Erythroblast (primary cell): ENCODE data around the gene FOXA1.

Experiments used
- DNase-seq, 2 experiments: peaks; one replicate each; lab custom pipeline; 2025; lab: John Stamatoyannopoulos, UW
- GATA1 ChIP-seq: IDR thresholded peaks from 2 replicates; pipeline ENCODE4 v1.6.1; 2011; ENCODE audit warnings: low read depth, mild to moderate bottlenecking, control low read depth, low read length, moderate library complexity
- POLR2A ChIP-seq: IDR thresholded peaks from 2 replicates; pipeline ENCODE4 v1.6.1; 2011; ENCODE audit warnings: mild to moderate bottlenecking, low read length

FOXA1 gene

DNA sequence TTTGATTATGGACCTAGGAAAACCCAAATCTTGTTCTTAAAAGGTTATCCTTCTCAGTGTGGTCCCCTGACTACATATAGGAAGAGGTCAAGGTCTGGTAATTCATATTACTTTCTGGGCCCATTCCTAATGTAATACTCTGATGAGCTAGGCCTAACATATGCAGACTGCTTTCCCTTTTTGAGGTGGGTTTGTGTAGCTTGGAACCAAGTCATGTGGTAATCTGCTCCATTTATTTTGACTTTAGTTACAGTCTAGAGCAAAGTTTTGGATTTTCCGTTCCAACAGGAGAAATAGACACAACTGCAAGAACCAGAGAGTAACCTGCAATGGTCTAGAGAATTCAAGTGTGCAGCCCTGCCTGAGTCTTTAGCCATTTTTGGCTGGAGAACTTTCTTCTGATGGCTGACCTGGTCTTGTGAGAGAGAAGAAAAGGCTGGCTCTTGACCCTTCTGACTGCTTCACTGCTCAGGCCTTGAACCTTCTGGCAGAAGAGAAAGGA, 22.9 kb upstream of the FOXA1 start:
- no peak for DNase-seq
- TF ChIP-seq POLR2A (no peak), GATA1 (no peak)

- TF ChIP-seq GATA1 (no peak), POLR2A (no peak)
- no peak for DNase-seq
Observed at GRCh38 chr14:37616853-37617252, 21.8 kb upstream of the FOXA1 start.

GRCh38 chr14:37615582-37616289, 20.7 kb upstream of the FOXA1 start:
- DNase-seq = no peak
- TF ChIP-seq GATA1 = no peak
- TF ChIP-seq POLR2A = no peak

GRCh38 chr14:37610945-37611523, 16.0 kb upstream of the FOXA1 start:
- DNase-seq = no peak
- TF ChIP-seq GATA1 (no peak), POLR2A (no peak)

DNA sequence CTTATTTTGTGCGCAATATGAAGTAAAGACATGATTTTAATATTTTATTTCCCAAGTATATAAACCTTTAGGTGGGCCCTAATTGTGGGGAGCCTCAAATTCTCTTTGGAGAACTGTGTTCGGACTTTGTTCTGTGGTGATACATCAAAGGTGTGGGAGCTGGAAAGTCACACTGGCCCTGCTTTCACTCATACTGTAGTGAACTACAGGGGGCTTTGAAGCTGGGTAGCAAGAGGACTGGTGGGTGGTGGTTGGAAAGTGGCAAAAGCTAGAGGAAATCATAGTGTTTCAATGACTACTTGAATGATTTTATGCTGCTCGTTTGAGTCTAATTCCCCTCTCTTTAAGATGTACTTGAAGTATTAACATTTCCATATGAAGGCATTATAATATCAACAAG, 13.6 kb upstream of the FOXA1 start:
- no peak for TF ChIP-seq GATA1
- TF ChIP-seq POLR2A = no peak
- no peak for DNase-seq

DNA sequence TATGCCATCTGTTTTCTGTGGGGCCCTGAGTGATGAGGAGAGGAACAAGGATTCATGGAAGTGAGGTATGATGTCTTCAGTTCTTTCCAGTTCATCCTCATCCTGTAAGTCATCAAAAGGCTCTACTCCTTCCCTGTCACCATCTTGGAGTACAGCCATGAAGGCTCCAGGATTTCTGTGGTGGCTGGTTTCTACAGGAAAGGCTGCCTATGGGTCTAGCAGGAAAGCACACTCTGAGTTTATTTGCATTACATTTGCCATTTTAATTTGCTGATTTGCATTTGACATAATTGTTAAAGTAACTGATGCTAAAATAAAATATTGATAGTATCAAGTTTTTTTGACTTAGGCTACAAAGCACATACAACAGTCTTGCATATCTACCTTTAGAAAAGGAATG, 11.6 kb upstream of the FOXA1 start:
- no peak for DNase-seq
- no peak for TF ChIP-seq GATA1
- no peak for TF ChIP-seq POLR2A

- TF ChIP-seq POLR2A (no peak), GATA1 (no peak)
- no peak for DNase-seq
Observed at GRCh38 chr14:37603688-37604251, 8.7 kb upstream of the FOXA1 start.

DNA sequence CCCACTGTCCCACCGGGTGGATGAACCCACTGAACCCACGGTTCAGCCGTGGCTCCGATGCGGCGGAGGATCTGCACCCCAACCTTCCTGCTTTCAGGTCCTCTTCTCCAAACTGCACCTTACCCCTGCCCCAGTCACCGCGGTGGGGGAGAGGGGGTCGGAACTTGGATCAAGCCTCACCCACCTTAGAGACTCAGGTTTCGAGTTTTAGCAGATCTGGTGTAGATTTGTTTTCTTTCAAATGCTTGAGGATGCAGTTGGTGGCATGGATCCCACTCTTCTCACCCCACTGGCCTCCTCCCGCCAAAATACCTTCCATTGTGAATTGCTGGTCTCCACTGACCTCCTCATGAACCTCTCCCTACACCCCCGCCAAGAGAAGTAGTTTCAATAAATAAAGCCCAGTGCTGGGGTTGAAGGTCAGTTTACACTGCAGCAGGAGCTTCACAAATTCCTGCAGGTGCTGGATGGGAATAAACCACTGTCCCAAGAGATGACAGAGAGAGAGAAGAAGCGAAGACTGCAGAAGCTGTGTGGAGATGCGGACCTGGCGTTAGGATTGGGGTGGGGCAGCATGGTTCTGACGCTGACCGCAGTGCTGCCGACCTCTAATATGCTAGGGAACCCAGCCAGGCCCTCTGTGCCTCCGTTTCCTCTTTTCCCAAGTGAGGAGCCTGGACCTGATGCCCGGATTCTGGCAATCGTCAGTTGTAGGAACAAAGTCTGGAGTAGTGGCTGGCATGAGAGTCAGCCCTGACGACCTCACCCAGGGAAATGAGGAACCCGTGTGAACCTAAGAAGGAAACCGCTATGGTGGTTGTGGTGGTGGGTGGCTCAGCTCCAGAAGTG, 7.8 kb upstream of the FOXA1 start:
- TF ChIP-seq POLR2A (no peak), GATA1 (no peak)
- no peak for DNase-seq

- DNase-seq = no peak
- no peak for TF ChIP-seq GATA1
- TF ChIP-seq POLR2A = no peak
Observed at GRCh38 chr14:37601865-37602264, 6.8 kb upstream of the FOXA1 start.

DNA sequence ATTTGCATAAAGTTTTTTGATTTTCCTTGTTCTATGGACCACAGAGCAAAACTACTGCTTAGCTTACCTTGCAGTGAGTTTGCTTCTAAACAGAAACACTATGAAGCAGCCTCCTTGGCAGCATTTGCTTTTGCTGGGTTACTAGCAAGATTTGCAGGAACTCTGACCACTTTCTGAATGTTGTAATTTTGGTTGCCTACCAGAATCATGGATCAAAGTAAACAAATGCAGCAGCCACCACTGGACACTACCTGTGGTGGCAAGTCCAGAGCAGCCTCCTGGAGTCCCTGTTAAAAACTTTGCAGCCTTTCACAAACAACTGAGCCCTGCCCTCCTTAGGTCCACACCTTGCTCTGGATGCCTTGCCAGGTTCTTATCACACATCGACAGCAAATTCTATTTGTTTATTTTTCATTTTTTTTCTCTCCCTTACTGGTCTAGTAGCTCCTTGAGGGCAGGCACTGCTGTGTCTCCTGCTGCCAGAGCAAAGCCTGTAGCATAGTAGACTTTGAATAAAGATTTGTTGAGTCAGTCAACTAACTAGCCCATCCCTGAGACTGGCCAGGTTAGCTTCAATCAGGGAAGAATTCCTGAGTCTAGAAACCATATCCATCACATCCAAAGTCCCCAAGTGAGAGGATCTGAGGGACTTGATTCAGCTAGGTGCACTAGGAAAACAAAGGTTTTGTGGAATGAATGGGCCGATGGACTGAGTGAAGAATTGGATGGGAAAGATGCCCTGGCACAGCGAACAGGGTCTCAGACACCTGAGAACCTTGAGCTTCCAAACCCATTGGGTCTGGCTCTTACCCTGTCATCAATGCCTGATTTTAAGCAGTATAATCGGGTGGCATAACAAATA, 6.1 kb upstream of the FOXA1 start:
- no peak for DNase-seq
- no peak for TF ChIP-seq POLR2A

DNA sequence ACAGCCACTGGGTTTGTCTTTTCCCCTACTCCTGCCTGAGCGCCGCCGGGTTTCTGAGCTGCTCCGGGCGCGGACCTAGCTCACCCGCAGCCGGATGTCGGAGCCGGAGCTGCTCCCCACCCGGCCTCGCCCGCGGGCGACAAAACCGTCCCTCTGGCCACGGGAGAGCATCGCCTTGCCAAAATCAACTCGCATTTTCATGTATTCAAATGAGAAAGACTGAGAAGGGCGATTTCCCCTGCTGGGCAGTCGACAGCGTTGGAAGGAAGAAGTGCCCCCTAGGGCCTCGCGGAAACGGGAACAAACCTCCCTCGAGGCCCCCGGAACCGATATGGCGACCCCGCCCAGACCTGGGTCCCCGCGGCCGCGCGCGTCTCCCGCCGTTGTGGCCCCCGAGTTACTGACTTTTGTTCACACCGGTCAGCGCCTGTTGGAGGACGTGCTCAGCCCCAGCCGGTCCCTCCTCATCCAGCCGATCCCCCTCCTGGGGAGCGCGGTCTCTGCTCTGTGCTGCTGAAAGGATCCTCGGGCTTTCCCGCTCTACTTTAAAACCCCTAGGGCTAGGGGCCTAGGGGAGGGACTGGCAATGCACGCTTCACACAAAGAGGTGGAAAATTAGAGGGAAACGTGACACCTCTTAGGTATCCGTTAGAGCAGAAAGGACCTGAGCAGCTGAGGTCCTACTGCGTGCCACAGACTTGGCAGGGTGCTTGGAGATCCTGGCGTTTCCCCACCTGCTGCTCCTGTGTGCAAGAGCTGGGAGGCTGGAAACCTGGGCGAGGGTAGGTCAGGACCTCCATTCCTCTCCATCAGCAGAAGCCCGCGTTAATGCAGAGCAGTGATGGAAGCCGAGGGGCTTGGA, 4.7 kb upstream of the FOXA1 start:
- no peak for DNase-seq
- TF ChIP-seq POLR2A = no peak
- no peak for TF ChIP-seq GATA1

- DNase-seq = no peak
- TF ChIP-seq POLR2A (no peak), GATA1 (no peak)
Observed at GRCh38 chr14:37598747-37599506, 3.9 kb upstream of the FOXA1 start.
